GM18508 (cell line): ENCODE data around the gene SMAD3.

Experiments
- ATAC-seq: cut with Tn5 transposase; IDR thresholded peaks from one replicate; pipeline ENCODE4 v1.9.1; 2021; ENCODE audit warnings: moderate number of reproducible peaks; ENCODE audit not compliant: insufficient read depth, unreplicated experiment

The SMAD3 gene

GRCh38 chr15:67175643-67176071 is 110.3 kb downstream of the SMAD3 start:
- no peak for ATAC-seq

- ATAC-seq: no peak
Measured at GRCh38 chr15:67176195-67176971, 111.0 kb downstream of the SMAD3 start.

- ATAC-seq: no peak
Measured at GRCh38 chr15:67177752-67178151, 112.3 kb downstream of the SMAD3 start.

GRCh38 chr15:67178569-67179210 is 113.3 kb downstream of the SMAD3 start:
- ATAC-seq: no peak

- ATAC-seq: no peak
Measured at GRCh38 chr15:67179411-67179995, 114.1 kb downstream of the SMAD3 start.

GRCh38 chr15:67180035-67180434 is 114.6 kb downstream of the SMAD3 start:
- no peak for ATAC-seq

GRCh38 chr15:67180514-67181191 is 115.3 kb downstream of the SMAD3 start:
- ATAC-seq: no peak

GRCh38 chr15:67181221-67181639 is 115.8 kb downstream of the SMAD3 start:
- ATAC-seq: no peak

GRCh38 chr15:67183443-67184169 is 118.2 kb downstream of the SMAD3 start:
- ATAC-seq: no peak

- no peak for ATAC-seq
Measured at GRCh38 chr15:67184208-67184925, 119.0 kb downstream of the SMAD3 start.

GRCh38 chr15:67185051-67185450 is 119.6 kb downstream of the SMAD3 start:
- no peak for ATAC-seq

GRCh38 chr15:67185621-67186225 is 120.3 kb downstream of the SMAD3 start:
- no peak for ATAC-seq

GRCh38 chr15:67186226-67186649 is 120.8 kb downstream of the SMAD3 start:
- ATAC-seq: no peak

GRCh38 chr15:67186688-67187087 is 121.3 kb downstream of the SMAD3 start:
- no peak for ATAC-seq

- ATAC-seq: no peak
Measured at GRCh38 chr15:67187351-67187854, 122.0 kb downstream of the SMAD3 start.

GRCh38 chr15:67188551-67189218 is 123.3 kb downstream of the SMAD3 start:
- no peak for ATAC-seq

- no peak for ATAC-seq
Measured at GRCh38 chr15:67189326-67190051, 124.1 kb downstream of the SMAD3 start.

- ATAC-seq: no peak
Measured at GRCh38 chr15:67190326-67190725, 124.9 kb downstream of the SMAD3 start.
